GM06990 (cell line): ENCODE data around the gene PTN.

Experiments used
- DNase-seq: peaks from one replicate; pipeline ENCODE4 v3.0.0-alpha.2; 2011; ENCODE audit not compliant: insufficient read length; ENCODE audit errors: extremely low read depth
- H3K27me3 ChIP-seq: replicated peaks from 2 replicates; pipeline ENCODE4 v1.6.0; 2011; ENCODE audit warnings: low read length; ENCODE audit not compliant: control insufficient read depth, insufficient read depth
- H3K36me3 ChIP-seq: 2 replicates; pipeline ENCODE4 v1.5.1; 2011; ENCODE audit warnings: low read length; ENCODE audit not compliant: control insufficient read depth, insufficient read depth
- H3K4me3 ChIP-seq: replicated peaks from 2 replicates; pipeline ENCODE4 v1.5.1; 2011; ENCODE audit warnings: low read depth, mild to moderate bottlenecking, control low read depth, low read length
- TF ChIP-seq, protein P1 (sequence below): IDR thresholded peaks from 2 replicates; pipeline ENCODE4 v1.5.1; 2011; ENCODE audit warnings: low read length, control low read depth, mild to moderate bottlenecking, inconsistent platforms; ENCODE audit not compliant: insufficient read depth, poor library complexity, severe bottlenecking

The PTN gene

DNA sequence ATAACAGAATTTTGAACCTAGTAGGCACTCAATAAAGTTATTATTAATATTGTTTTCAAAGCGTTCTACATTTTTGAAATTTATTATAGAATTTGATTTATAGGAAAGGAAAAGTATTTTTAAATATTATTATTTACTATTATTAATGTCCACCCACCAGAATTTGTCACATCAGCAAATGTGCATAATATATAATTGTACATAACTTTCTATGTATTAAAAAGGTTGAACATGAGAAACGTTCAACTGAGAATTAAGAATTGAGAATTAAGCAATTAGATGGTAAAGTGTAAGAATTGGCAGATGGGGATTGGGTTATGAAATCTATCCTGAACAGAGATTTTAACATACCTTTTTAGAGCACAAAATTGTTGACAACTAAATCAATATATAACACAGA is 129.8 kb downstream of the PTN start:
- TF ChIP-seq, protein P1, sequence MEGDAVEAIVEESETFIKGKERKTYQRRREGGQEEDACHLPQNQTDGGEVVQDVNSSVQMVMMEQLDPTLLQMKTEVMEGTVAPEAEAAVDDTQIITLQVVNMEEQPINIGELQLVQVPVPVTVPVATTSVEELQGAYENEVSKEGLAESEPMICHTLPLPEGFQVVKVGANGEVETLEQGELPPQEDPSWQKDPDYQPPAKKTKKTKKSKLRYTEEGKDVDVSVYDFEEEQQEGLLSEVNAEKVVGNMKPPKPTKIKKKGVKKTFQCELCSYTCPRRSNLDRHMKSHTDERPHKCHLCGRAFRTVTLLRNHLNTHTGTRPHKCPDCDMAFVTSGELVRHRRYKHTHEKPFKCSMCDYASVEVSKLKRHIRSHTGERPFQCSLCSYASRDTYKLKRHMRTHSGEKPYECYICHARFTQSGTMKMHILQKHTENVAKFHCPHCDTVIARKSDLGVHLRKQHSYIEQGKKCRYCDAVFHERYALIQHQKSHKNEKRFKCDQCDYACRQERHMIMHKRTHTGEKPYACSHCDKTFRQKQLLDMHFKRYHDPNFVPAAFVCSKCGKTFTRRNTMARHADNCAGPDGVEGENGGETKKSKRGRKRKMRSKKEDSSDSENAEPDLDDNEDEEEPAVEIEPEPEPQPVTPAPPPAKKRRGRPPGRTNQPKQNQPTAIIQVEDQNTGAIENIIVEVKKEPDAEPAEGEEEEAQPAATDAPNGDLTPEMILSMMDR = no peak
- no peaks in the 10 kb centered on the region for H3K36me3 ChIP-seq
- DNase-seq = no peak
- no peak overlapping the region for H3K4me3 ChIP-seq
- no peaks in the 10 kb centered on the region for H3K27me3 ChIP-seq

DNA sequence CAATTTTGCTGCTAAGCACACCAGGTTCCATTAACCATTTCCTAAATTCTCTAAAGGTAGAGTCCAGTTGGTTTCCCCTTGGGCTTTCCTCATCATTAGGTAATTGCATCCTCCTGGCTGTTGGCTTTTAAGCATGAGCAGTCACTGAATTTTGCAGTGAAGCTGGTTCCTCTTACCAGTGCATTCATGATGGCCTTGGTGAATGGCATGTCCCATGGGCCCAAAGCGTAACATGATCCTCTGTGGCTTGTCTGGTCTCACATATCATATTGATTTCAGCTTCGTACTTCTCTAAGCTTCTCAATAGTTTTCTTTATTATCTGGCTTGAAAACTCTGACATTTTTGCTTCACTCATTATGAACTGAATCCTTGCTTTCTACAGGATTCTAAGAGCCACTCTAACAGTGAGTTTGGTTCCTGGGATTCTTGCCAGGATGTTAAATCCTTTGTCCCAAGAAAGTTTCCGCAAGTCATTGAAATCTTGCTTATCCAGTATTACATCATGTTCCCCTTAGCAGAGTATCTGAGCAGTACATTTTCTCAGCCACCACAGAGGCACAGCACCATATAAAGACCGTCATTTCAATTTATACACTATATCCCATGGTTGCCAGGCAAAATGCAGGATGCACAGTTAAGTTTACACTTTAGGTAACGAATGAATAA is 134.2 kb downstream of the PTN start:
- TF ChIP-seq, protein P1 = no peak
- no peak overlapping the region for H3K4me3 ChIP-seq
- H3K27me3 ChIP-seq = no peaks in the 10 kb centered on the region
- no peaks in the 10 kb centered on the region for H3K36me3 ChIP-seq
- no peak for DNase-seq

DNA sequence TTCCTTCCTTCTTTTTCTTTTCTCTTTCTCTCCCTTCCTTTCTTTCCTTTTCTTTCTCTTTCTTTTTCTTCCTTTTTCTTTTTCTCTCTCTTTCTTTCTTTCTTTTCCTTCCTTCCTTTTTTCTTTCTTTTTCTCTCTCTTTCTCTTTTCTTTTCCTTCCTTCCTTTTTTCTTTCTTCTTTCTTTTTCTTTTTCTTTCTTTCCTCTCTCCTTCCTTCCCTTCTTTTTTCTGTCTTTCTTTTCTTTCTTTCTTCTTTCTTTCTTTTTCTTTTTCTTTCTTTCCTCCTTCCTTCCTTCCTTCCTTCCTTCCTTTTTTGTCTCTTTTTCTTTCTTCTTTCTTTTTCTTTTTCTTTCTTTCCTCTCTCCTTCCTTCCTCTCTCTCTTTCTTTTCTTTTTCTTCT is 136.8 kb downstream of the PTN start:
- TF ChIP-seq, protein P1 = no peak
- no peaks in the 10 kb centered on the region for H3K27me3 ChIP-seq
- H3K4me3 ChIP-seq = no peak overlapping the region
- no peak for DNase-seq
- H3K36me3 ChIP-seq = no peaks in the 10 kb centered on the region

DNA sequence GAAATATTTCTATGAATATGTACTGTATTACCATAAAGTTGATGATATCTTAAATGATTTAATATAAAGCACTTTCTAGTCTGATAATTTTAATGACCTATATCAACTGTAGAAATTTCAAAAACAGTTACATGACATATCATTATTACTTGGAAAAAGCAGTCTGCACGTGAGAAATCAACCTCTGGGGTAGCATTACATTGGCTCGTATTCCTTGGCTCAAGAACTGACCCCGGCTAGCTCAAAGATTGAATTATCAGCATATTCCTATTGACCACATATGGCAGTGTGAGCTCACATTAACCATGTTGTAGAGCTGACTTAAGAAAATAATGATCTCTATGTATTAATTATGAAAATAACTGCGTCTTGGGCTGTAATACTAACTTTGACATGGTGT is 139.3 kb downstream of the PTN start:
- Histone ChIP-seq H3K27me3 (no peaks in the 10 kb centered on the region), H3K36me3 (no peaks in the 10 kb centered on the region), H3K4me3 (no peak overlapping the region)
- DNase-seq = no peak
- TF ChIP-seq, protein P1 = no peak

DNA sequence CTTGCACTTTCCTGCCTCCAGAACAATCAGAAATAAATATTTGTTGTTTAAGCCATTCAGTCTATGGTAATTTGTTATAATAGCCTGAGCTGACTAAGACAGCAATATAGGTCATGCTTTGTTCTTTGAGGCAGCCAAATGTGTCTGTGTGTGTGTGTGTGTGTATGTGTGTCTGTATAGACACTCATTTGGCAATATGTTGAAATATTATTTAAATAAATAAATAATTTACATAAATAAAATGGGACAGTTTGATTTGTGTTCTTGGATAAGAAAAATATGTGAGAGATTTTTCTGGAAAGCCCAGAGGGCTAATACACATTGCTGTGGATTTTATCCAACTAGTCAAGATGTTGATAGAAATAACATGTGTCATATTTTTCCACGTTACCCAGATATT is 140.2 kb downstream of the PTN start:
- TF ChIP-seq, protein P1 = no peak
- Histone ChIP-seq H3K27me3 (no peaks in the 10 kb centered on the region), H3K36me3 (no peaks in the 10 kb centered on the region), H3K4me3 (no peak overlapping the region)
- no peak for DNase-seq

DNA sequence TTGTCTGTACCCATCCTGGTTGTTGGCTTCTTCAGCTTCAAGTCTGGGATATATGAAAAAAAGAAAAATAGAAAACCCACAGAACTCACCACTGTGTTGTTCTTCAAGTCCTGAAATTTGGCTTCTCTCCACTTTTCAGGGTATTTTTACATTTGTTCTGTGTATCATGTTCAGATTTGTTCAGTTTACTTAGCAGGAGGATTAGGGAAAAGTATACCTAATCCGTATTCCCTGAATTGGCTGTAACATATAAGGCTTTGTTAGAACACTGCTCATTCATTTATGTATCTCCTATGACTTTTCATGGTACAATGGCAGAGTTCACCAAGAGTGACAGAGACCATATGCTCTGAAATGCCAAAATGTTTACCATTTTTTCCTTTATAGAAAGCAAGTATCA is 146.9 kb downstream of the PTN start:
- no peaks in the 10 kb centered on the region for H3K36me3 ChIP-seq
- TF ChIP-seq, protein P1 = no peak
- no peak for DNase-seq
- no peaks in the 10 kb centered on the region for H3K27me3 ChIP-seq
- no peak overlapping the region for H3K4me3 ChIP-seq
